ENCODE data around the gene CHST11.

DNA sequence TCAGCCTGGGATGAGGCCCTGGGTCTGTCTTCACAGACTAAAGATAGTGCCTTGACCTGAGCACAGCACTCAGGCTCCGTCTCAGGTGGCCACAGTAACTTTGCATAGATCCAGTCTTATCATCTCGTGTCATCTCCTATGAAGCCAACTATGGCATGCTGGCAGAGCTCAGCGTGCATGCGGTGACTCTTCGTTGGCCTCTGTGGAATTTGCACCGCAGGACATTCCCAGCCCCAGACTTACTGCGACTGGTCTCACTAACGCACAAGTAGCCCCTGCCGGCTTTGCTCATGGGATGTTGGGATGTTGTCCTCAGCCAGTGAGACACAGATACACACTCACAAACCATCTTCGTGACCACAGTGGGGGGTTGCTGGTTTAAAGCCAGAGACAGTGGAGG, 199.6 kb downstream of the CHST11 start:
- TF ChIP-seq, protein P1, sequence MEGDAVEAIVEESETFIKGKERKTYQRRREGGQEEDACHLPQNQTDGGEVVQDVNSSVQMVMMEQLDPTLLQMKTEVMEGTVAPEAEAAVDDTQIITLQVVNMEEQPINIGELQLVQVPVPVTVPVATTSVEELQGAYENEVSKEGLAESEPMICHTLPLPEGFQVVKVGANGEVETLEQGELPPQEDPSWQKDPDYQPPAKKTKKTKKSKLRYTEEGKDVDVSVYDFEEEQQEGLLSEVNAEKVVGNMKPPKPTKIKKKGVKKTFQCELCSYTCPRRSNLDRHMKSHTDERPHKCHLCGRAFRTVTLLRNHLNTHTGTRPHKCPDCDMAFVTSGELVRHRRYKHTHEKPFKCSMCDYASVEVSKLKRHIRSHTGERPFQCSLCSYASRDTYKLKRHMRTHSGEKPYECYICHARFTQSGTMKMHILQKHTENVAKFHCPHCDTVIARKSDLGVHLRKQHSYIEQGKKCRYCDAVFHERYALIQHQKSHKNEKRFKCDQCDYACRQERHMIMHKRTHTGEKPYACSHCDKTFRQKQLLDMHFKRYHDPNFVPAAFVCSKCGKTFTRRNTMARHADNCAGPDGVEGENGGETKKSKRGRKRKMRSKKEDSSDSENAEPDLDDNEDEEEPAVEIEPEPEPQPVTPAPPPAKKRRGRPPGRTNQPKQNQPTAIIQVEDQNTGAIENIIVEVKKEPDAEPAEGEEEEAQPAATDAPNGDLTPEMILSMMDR (IDR thresholded peaks at IDR 0.05), result no peak
- no peak for TF ChIP-seq EZH2 (IDR thresholded peaks at IDR 0.05)

Data from neural progenitor cell (in vitro differentiated cells).